Choroid plexus epithelial cell (primary cell): ENCODE measurements around the gene TAAR9.
"Not testable (repeated sequence)": the region's sequence is repeated elsewhere in the genome, so short reads cannot be mapped to it uniquely, and the experiment has no call there.

Experiments used
- DNase-seq: peaks from one replicate; pipeline ENCODE4 v3.0.0-alpha.2; 2010; ENCODE audit warnings: low read depth
- H3K4me3 ChIP-seq: 2 replicates; pipeline ENCODE4 v1.5.1; 2011; ENCODE audit warnings: low read depth, mild to moderate bottlenecking, control low read depth, low read length, moderate library complexity
- TF ChIP-seq, protein P1 (sequence below): conservative IDR thresholded peaks from 2 replicates; pipeline ENCODE4 v1.5.1; 2011; ENCODE audit warnings: low read depth, mild to moderate bottlenecking, control low read depth, inconsistent platforms, low read length, moderate library complexity

TAAR9 gene

GRCh38 chr6:132530293-132530974 is 7.6 kb upstream of the TAAR9 start:
- no peak overlapping the region for H3K4me3 ChIP-seq

GRCh38 chr6:132534546-132534945 is 3.5 kb upstream of the TAAR9 start:
- H3K4me3 ChIP-seq, DNase-seq: not testable (repeated sequence)

More at GRCh38 chr6:132530293-132530974, 7.6 kb upstream of the TAAR9 start:
- DNase-seq = peak; percentile 84
- TF ChIP-seq, protein P1, sequence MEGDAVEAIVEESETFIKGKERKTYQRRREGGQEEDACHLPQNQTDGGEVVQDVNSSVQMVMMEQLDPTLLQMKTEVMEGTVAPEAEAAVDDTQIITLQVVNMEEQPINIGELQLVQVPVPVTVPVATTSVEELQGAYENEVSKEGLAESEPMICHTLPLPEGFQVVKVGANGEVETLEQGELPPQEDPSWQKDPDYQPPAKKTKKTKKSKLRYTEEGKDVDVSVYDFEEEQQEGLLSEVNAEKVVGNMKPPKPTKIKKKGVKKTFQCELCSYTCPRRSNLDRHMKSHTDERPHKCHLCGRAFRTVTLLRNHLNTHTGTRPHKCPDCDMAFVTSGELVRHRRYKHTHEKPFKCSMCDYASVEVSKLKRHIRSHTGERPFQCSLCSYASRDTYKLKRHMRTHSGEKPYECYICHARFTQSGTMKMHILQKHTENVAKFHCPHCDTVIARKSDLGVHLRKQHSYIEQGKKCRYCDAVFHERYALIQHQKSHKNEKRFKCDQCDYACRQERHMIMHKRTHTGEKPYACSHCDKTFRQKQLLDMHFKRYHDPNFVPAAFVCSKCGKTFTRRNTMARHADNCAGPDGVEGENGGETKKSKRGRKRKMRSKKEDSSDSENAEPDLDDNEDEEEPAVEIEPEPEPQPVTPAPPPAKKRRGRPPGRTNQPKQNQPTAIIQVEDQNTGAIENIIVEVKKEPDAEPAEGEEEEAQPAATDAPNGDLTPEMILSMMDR = peak; percentile 71

GRCh38 chr6:132537145-132537544 is 932 bp upstream of the TAAR9 start:
- no peak for DNase-seq
- TF ChIP-seq, protein P1 = no peak
- H3K4me3 ChIP-seq = no peak overlapping the region

GRCh38 chr6:132544826-132545225 is 6.7 kb downstream of the TAAR9 start:
- DNase-seq = no peak
- TF ChIP-seq, protein P1 = no peak
- H3K4me3 ChIP-seq = no peak overlapping the region

DNA sequence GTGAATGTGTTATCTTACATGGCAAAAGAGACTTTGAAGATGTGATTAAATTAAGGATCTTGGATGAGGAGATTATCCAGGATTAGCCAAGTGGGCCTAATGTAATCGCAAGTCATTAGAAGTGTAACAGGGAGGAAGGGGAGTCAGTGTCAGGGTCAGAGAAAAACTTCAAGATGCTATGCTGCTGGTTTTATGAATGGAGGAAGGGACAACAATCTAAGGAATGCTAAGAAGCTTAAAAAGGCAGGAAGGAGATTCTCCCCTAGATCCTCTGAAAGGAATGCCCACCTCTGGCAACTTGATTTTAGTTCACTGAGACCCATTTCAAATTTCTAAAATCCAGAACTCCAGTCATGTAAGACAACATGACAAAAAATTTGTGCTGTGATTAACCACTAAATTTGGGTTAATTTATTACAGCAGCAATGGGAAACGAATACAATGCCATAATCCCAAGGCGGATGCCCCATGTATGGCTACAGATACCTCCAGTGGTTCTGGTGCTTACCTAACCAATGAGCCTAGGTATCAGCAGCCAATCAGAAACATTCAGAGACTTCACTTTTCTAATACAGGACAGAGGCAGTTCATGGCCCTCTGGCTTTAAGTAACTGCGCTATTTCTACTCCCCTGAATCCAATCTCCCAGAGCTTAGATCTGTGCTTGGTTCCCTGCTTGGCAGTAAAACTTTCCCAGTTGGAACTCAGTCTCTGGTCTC is 10.8 kb downstream of the TAAR9 start:
- H3K4me3 ChIP-seq = no peak overlapping the region
- DNase-seq = no peak
- TF ChIP-seq, protein P1 = no peak

DNA sequence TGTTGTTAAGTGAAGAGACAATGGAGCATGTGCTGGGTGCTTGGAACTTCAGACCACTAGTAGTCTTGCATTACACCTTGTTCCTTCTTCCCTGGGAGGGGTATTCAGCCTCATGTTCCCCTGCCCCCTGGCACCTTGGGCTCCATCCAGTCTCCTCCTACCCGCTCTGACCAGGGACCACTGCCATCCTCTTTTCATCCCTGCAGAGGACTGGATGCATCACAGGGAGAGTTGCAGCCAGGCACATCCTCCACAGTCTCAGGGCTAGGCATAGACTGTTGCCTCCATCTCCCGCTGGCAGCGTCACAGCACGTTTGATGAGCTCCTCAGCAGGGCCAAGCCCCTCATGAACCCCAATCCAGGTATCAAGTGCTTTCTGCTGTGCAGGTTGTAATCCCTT is 13.1 kb downstream of the TAAR9 start:
- no peak for DNase-seq
- TF ChIP-seq, protein P1 = no peak
- H3K4me3 ChIP-seq = no peak overlapping the region

DNA sequence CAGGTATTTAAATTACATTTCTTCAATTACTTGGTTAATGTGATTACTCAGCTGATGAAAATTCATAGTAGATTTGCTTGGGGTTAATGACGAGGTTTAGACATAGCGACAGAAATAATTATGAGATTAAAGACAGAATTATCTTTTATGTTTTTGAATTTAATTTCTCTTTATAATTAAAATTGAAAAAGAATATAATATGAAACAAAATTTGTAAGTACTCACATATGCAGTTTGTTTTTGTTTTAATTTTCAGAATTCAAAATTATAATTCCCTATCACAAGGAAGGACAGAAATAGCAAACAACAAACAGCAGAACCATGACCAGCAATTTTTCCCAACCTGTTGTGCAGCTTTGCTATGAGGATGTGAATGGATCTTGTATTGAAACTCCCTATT is 14.3 kb downstream of the TAAR9 start, which contains the start of gene TAAR8:
TSS of gene TAAR8 (plus strand) at position 301 of the 400 bp plus-strand sequence. CDS start at position 322, 21 bp downstream.
- DNase-seq = no peak
- H3K4me3 ChIP-seq = no peak within 1 kb of the TSS

DNA sequence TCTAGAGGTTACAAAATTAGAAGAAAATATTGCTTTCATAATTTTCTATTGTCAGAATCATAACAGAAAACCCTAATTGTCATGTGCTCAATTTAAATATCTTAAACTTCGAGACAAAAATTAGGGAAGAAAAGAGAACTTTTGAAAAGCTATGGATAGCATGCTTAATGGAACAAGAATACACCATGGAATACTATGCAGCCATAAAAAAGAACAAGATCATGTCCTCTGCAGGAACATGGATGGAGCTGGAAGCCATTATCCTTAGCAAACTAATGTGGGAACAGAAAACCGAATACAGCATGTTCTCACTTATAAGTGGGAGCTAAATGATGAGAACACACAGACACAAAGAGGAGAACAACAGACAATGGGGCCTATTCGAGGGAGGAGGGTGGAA is 22.0 kb downstream of the TAAR9 start:
- DNase-seq, H3K4me3 ChIP-seq: not testable (repeated sequence)

More for the DNA sequence above, 14.3 kb downstream of the TAAR9 start, which contains the start of gene TAAR8:
- TF ChIP-seq, protein P1 = no peak
